Activated CD4-positive, CD25-positive, alpha-beta regulatory T cell (primary cell): ENCODE results near the gene SIGLECL1.

Experiments
- DNase-seq, 4 experiments: peaks; one replicate each; lab custom pipeline; 2025; lab: John Stamatoyannopoulos, UW

SIGLECL1 gene

GRCh38 chr19:51296336-51297093, 45.6 kb downstream of the SIGLECL1 start:
- DNase-seq, result no peak

GRCh38 chr19:51297406-51297805, 46.5 kb downstream of the SIGLECL1 start:
- no peak for DNase-seq

DNA sequence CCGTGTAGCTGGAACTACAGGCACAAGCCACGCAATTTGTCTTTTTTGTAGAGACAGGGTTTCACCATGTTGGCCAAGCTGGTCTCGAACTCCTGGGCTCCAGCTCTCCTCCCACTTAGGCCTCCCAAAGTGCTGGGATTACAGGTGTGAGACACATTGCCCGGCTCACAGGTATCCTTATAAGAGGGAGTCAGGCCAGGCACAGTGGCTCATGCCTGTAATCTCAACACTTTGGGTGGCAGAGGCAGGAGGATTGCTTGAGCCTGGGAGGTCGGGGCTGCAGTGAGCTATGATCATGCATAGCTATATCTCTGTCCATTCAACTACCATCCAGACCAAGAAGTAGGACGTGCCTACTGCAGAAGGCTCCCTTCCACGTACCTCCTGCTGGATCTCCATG, 50.4 kb downstream of the SIGLECL1 start:
- no peak for DNase-seq

DNA sequence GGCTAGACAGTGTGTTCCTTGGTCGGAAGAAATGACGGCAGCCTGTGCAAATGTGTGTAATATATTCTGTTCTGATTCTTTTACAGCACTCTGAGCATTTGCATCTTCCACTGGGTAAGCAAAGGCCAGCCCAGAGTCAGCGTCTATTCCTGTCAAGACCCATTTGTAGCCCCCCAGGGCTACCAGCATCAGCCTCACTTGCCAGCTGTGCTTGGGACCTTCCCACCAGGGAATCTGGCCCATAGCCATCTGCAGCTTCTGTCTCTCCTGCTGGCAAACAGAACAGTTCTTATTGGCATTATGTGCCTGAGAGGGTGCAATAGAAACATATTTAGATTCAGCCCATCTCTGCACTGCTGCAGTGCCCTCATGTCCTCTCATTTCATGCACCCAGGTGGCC, 54.6 kb downstream of the SIGLECL1 start:
- DNase-seq, result no peak

DNA sequence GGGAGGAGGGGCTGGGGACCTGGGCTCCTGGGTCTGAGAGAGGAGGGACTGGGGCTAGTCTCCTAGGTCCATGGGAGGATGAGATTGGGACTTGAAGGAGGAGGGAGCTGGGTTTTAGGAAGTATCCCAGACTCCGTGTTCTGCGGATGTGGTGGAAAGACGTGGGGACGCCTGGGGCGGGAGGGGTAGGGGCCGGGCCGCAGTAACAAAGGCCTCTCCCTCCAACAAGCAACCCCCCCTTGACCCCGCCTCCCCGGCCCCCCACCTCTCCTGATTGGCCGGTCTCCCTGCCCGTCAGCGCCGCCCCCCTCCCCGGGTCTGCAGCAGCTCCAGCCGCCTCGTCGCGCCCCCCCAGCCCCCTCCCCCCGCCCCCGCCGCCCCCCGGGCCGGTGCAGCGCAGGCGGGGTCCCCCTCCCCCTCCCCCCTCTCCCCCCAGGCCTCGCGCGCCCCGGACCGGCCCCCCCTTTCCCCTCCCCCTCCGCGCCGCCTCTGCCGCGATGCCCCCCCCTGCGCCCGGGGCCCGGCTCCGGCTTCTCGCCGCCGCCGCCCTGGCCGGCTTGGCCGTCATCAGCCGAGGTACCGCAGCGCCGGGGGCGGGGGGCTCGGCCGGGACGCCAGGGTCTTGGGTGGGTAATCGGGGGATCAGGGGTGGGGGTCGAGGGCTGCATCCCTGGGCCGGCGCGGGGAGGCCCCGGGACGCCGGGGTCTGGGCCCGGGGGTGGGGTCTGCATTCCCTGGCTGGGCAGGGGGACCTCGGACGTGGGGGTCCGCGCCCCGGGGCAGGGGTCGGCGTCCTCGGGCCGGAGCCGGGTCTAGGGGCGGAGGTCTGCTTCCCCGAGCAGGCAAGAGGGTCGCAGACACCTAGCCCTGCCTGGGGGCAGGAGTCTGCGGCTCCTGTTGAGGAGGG, 60.7 kb downstream of the SIGLECL1 start, which contains the start of gene IGLON5:
Gene IGLON5, plus strand, starts transcription at position 294 of the 907 bp plus-strand sequence. Its CDS starts 204 bp downstream, at position 498.
- no peak for DNase-seq

GRCh38 chr19:51316688-51317087, 65.8 kb downstream of the SIGLECL1 start:
- no peak for DNase-seq

DNA sequence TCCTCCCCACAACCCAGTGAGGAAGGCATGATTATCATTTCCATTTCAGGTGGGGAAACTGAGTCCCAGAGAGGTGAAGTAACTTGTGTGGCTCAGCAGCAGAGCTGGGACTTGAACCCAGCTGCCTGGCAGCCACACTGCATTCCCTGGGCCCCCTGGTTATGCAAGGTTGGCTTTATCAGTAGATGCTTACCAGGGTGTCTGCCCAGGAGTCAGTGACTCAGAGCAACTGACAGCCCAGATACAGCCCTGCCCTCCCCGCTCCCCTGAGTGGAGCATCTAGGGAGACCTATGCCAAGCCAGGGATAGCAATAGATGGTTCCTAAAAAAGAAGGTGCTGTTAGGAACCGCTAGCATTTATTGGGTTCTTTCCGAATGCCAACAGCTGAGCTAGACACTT, 66.5 kb downstream of the SIGLECL1 start:
- DNase-seq, result no peak

DNA sequence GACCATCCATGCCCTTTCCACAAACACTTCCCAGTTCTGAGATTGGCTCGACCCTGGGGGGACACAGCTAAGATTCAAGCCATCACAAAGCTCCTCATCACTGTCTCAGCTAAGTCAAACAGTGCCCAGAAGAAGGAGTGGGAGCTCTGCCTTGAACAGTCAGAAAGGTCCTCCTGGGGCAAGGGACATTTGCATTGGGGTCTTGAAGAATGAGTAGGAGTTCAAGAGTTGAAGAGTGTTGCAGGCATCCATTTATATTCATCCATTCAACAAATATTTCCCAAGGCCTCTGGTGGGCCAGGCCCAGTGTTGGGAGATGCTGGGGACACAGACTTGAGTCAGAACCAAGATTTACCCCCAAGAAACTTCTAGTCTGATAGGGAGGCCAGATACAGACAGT, 67.1 kb downstream of the SIGLECL1 start:
- no peak for DNase-seq
